Choroid plexus epithelial cell (primary cell): ENCODE results near the gene DBF4B.

Experiments
- DNase-seq: peaks from one replicate; pipeline ENCODE4 v3.0.0-alpha.2; 2010; ENCODE audit warnings: low read depth
- H3K4me3 ChIP-seq: 2 replicates; pipeline ENCODE4 v1.5.1; 2011; ENCODE audit warnings: low read depth, mild to moderate bottlenecking, control low read depth, low read length, moderate library complexity
- CTCF ChIP-seq: conservative IDR thresholded peaks from 2 replicates; pipeline ENCODE4 v1.5.1; 2011; ENCODE audit warnings: low read depth, mild to moderate bottlenecking, control low read depth, inconsistent platforms, low read length, moderate library complexity

The DBF4B gene

GRCh38 chr17:44774271-44775135 lies 66.0 kb downstream of the DBF4B start:
- H3K4me3 ChIP-seq = peak overlapping the region; percentile 72
- peak; percentile 78 for DNase-seq
- TF ChIP-seq CTCF = peak; percentile 98

- peak; percentile 99 for DNase-seq
- peak overlapping the region; percentile 72 for H3K4me3 ChIP-seq
- no peak for TF ChIP-seq CTCF
Observed at GRCh38 chr17:44775136-44775837, 66.8 kb downstream of the DBF4B start.

GRCh38 chr17:44775838-44776621 lies 67.6 kb downstream of the DBF4B start:
- no peak for TF ChIP-seq CTCF
- no peak for DNase-seq
- peak overlapping the region; percentile 72 for H3K4me3 ChIP-seq

GRCh38 chr17:44776628-44777393 lies 68.3 kb downstream of the DBF4B start:
- no peak for TF ChIP-seq CTCF
- H3K4me3 ChIP-seq = no peak overlapping the region

GRCh38 chr17:44777394-44778348 lies 69.2 kb downstream of the DBF4B start:
- no peak for DNase-seq
- no peak for TF ChIP-seq CTCF
- H3K4me3 ChIP-seq = no peak overlapping the region

More at GRCh38 chr17:44776628-44777393, 68.3 kb downstream of the DBF4B start:
- DNase-seq = no peak
